OCI-LY7 (cell line): ENCODE data around the gene HMCN1.

Experiments
- CTCF ChIP-seq: fragments of 200-600 bp; sonication (generic); conservative IDR thresholded peaks from 2 replicates; pipeline ENCODE4 v1.5.1; 2014; ENCODE audit warnings: mild to moderate bottlenecking, antibody characterized with exemption, low read length, moderate library complexity, mixed read lengths
- EZH2phosphoT487 ChIP-seq: fragments of 200-600 bp; sonication (generic); IDR thresholded peaks from 2 replicates; pipeline ENCODE4 v1.6.1; 2018; ENCODE audit warnings: low read depth, borderline replicate concordance, mild to moderate bottlenecking, mixed run types, antibody characterized with exemption, low read length, moderate library complexity, mixed read lengths

- TF ChIP-seq CTCF (no peak), EZH2phosphoT487 (no peak)
These were observed 130.1 kb downstream of the HMCN1 start for GRCh38 chr1:185864331-185864730.
